ENCODE data around the gene PATZ1.

GRCh38 chr22:31305194-31305593 is 41.0 kb downstream of the PATZ1 start:
- TF ChIP-seq, protein P1, sequence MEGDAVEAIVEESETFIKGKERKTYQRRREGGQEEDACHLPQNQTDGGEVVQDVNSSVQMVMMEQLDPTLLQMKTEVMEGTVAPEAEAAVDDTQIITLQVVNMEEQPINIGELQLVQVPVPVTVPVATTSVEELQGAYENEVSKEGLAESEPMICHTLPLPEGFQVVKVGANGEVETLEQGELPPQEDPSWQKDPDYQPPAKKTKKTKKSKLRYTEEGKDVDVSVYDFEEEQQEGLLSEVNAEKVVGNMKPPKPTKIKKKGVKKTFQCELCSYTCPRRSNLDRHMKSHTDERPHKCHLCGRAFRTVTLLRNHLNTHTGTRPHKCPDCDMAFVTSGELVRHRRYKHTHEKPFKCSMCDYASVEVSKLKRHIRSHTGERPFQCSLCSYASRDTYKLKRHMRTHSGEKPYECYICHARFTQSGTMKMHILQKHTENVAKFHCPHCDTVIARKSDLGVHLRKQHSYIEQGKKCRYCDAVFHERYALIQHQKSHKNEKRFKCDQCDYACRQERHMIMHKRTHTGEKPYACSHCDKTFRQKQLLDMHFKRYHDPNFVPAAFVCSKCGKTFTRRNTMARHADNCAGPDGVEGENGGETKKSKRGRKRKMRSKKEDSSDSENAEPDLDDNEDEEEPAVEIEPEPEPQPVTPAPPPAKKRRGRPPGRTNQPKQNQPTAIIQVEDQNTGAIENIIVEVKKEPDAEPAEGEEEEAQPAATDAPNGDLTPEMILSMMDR (conservative IDR thresholded peaks at IDR 0.05 in 1 of 2, IDR thresholded peaks at IDR 0.05 in 1 of 2; ENCODE audit: low read depth in 1 of 2, low read length in 2 of 2), result no peak
- TF ChIP-seq EZH2 (IDR thresholded peaks at IDR 0.05; ENCODE audit: low read length, missing control alignments), result no peak
